ENCODE measurements around the gene PASD1.
"Not testable (repeated sequence)": the region's sequence is repeated elsewhere in the genome, so short reads cannot be mapped to it uniquely, and the experiment has no call there.

Gene PASD1

GRCh38 chrX:151694121-151694520 lies 130.6 kb downstream of the PASD1 start:
- in situ Hi-C loops (cut with HindIII; ENCODE audit: low sequenced_read_pairs) = no loop called here
- no peak overlapping the region for H3K4me3 ChIP-seq (ENCODE audit: low read depth, low read length)
- no peak for DNase-seq (ENCODE audit: low read depth)
- no peak for TF ChIP-seq CTCF (IDR thresholded peaks at IDR 0.05; ENCODE audit: low read depth, low read length, missing control alignments)

GRCh38 chrX:151694661-151695582 lies 131.4 kb downstream of the PASD1 start, which contains the start of gene PRRG3:
PRRG3 (plus strand) TSS chrX:151695458; CDS start chrX:151698815, 3,357 bp downstream.
- TF ChIP-seq CTCF (IDR thresholded peaks at IDR 0.05; ENCODE audit: low read depth, low read length, missing control alignments) = no peak
- no peak for DNase-seq (ENCODE audit: low read depth)
- in situ Hi-C loops (cut with HindIII; ENCODE audit: low sequenced_read_pairs) = no loop called here
- H3K4me3 ChIP-seq (ENCODE audit: low read depth, low read length) = no peak within 1 kb of the TSS

GRCh38 chrX:151695583-151696340 lies 132.3 kb downstream of the PASD1 start:
- no peak overlapping the region for H3K4me3 ChIP-seq (ENCODE audit: low read depth, low read length)
- no peak for TF ChIP-seq CTCF (IDR thresholded peaks at IDR 0.05; ENCODE audit: low read depth, low read length, missing control alignments)
- DNase-seq (ENCODE audit: low read depth) = no peak
- in situ Hi-C loops (cut with HindIII; ENCODE audit: low sequenced_read_pairs) = no loop called here

- H3K4me3 ChIP-seq (ENCODE audit: low read depth, low read length); DNase-seq (ENCODE audit: low read depth); in situ Hi-C loops (cut with HindIII; ENCODE audit: low sequenced_read_pairs): not testable (repeated sequence)
Observed at GRCh38 chrX:151697082-151697481, 133.6 kb downstream of the PASD1 start.

GRCh38 chrX:151697522-151697921 lies 134.0 kb downstream of the PASD1 start:
- no peak for DNase-seq (ENCODE audit: low read depth)
- in situ Hi-C loops (cut with HindIII; ENCODE audit: low sequenced_read_pairs) = no loop called here

GRCh38 chrX:151698485-151698884 lies 135.0 kb downstream of the PASD1 start:
- no peak overlapping the region for H3K4me3 ChIP-seq (ENCODE audit: low read depth, low read length)
- TF ChIP-seq CTCF (IDR thresholded peaks at IDR 0.05; ENCODE audit: low read depth, low read length, missing control alignments) = no peak
- no peak for DNase-seq (ENCODE audit: low read depth)
- in situ Hi-C loops (cut with HindIII; ENCODE audit: low sequenced_read_pairs) = no loop called here

More at GRCh38 chrX:151697522-151697921, 134.0 kb downstream of the PASD1 start:
- no peak for TF ChIP-seq CTCF (IDR thresholded peaks at IDR 0.05; ENCODE audit: low read depth, low read length, missing control alignments)
- no peak overlapping the region for H3K4me3 ChIP-seq (ENCODE audit: low read depth, low read length)

All from astrocyte of the cerebellum (primary cell).